HG02678 (cell line): ENCODE data around the gene FXYD1.
"Not testable (repeated sequence)": the region's sequence is repeated elsewhere in the genome, so short reads cannot be mapped to it uniquely, and the experiment has no call there.

ENCODE experiments used
- ATAC-seq: cut with Tn5 transposase; IDR thresholded peaks from one replicate; pipeline ENCODE4 v1.9.1; 2021; ENCODE audit warnings: mild to moderate bottlenecking, moderate library complexity; ENCODE audit not compliant: unreplicated experiment

Gene FXYD1

DNA sequence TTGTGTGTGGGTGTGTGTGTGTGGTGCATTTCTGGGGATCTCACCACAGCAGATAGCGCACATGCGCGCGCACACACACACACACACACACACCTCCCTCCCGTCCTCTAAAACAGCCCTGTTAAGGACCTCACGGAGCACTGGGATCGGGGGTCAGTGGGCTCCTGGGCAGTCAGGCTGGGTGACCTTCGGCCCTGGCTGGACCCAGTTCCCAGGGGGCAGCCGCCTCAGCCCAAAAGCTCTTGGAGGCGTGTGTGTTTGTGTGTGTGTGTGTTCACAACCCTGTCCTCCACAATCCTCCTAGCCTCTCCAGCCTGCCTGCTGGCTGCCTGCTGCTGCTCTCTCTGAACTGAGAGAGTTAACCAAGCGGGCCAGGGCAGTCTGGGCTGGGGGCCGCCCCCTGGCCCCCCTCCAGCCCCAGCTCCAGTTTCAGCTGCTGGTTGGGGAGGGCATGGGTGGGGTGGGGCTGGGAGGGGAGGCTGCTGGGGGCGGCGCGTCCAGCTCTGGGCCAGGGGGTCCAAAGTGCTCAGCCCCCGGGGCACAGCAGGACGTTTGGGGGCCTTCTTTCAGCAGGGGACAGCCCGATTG is at the start of gene FXYD1:
Gene FXYD1 (plus strand): TSS at position 520 of the 588 bp plus-strand sequence. CDS start 1,256 bp downstream, outside the sequence.
- ATAC-seq, result no peak

DNA sequence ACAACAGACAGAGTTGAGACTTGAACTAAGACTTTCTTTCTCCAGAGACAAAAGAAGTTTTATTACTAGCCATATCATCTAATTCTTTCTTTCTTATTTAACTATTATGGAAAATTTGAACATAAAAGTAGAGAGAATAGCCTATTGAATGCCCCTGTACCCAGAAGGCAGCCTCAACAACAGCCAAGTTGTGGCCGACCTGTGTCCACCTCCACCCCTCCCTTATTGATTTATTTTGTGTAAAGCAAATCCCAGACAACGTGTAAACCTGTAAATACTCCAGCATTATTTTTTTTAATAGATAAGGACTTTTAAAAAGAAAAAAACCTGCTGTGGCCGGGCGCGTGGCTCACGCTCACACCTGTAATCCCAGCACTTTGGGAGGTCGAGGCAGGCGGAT is 49.1 kb upstream of the FXYD1 start:
- ATAC-seq, result no peak

DNA sequence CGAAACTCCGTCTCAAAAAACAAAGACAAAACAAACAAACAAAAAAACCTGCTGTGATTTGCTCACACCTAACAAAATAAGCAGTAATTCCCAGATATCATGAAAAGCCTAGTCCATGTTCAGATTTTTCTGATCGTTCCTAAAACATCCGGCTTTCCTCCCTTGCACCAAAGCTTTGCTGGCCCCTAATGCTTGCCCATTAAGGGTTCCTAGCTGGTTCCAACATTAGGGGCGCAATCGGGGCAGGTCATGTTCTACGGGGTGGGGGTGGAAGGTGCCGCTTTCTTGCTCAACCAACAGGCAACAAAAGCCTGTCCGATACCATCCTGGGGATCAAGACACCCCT is 48.5 kb upstream of the FXYD1 start:
- no peak for ATAC-seq

DNA sequence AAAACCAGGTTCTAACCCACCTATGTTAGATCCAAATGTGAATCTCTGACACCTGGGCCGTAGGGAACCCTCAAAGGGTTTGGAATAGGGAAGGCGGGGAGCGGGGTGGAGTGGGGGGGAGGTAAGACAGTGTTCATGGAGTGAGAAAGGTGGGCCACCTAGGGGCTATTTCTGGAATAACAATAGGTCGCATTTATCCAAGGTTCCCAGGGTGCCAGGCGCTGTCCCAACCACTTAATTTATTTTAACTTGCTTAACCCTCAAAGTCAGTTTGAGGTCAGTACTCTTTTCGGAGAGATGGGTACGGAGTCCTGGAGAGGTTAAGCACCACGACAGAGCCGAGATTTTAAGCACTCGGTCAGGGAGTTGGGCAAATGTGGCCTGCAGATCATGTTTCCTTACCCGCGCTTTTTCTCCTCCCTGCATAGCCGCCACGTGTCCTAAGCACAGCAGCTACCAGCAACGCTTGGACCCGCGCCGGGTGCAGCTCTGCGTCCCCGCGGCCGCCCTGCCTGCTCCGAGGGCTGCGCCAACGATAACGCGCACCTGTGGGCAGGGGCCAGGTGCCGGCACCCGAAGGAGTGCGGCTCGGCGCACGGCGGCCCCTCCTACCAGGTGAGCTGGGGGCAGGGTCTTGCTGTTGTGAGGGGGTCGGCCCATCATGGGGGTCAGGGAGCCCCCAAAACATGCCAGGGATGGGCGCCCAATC is 48.0 kb upstream of the FXYD1 start:
- ATAC-seq, result no peak

DNA sequence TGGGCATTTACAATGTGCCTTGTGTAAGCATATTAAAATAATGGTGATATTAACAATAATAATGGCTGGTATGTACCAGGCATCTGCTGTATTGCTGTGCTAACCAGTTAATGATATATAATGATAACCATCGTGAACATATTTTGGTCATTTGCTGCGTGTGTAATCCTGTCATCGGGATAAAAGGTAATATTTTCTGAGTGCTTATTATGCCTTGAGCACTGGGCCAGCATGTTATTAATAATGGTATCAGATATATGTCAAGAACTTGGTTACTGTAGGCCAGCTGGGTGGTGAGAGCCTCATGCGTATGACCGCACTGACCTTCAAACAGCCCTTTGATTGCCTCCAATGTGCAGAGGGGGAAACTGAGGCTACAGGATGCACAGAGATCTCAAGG is 45.2 kb upstream of the FXYD1 start:
- ATAC-seq, result no peak

DNA sequence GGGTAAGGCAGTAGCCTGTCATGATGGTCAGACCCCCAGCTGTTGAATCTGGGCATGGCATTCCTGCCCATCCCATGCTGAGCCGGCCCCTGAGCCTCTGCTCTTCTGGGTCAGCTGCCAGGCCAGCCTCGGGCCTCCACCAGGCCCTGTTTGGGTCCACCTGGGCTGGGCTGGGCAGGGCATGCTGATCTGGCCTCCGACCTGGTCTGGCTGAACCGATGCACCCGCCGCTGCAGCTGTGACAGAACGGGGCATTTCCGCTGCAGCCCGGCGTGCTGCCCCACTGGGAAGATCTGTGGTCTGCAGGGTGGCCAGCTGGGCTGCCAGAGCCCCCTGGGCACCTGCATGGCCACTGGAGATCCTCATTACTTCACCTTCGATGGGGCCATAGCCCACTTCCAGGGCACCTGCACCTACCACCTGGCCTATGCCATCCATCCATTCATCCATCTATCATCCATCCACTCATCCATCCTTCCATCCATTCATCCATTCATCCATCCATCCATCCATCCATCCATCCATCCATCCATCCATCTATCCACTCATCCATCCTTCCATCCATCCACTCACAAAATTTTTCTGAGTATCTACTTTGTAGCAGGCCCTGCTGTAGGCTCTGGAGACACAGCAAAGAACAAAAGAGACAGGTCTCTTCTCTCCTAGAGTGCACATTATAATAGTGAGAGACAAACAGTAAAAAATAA is 44.5 kb upstream of the FXYD1 start:
- no peak for ATAC-seq

DNA sequence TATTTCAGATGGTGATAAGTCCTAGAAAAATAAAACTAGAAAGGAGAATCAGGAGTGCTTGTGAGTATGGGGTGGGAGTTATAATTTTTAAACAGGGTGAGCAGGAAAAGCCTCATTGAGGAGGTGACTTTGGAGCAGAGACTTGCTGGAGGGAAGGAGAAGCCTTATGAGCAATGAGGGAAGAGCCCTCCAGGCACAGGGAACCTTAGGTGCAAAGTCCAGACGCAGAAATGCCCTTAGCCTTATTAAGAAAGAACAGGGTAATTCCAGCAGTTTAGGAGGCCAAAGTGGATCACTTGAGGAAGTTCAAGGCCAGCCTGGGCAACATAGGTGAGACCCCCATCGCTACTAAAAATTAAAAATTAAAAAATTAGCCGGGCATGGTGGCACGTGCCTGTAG is 44.0 kb upstream of the FXYD1 start:
- ATAC-seq, result no peak

DNA sequence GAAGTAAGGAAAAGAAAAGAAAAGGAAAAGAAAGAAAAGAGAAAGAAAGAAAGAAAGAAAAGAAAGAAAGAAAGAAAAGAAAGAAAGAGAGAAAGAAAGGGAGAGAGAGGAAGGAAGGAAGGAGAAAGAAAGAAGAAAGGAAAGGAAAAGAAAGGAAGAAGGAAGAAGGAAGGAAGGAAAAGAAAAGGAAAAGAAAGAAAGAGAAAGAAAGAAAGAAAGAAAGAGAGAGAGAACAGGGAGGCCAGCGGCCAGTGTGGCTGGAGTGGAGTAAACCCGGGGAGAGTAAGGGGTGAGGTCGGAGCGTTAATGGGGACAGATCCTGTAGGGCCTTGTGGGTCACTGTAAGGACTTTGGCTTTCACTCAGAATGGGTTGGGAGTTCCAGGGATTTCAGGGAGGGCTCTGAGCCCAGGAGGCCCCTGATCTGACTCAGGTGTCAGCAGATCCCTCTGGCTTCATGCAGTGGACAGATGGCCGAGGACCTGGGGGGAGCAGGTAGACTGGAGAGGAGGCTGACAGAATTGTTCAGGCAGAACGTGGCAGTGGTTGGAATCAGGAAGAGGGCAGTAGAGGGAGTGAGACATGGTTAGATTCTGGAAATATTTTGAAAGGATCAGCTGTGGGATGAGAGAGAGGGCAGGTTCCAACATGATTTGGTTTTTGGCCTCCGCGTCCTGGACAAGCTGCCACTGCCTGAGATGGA is 42.8 kb upstream of the FXYD1 start:
- ATAC-seq, result no peak

DNA sequence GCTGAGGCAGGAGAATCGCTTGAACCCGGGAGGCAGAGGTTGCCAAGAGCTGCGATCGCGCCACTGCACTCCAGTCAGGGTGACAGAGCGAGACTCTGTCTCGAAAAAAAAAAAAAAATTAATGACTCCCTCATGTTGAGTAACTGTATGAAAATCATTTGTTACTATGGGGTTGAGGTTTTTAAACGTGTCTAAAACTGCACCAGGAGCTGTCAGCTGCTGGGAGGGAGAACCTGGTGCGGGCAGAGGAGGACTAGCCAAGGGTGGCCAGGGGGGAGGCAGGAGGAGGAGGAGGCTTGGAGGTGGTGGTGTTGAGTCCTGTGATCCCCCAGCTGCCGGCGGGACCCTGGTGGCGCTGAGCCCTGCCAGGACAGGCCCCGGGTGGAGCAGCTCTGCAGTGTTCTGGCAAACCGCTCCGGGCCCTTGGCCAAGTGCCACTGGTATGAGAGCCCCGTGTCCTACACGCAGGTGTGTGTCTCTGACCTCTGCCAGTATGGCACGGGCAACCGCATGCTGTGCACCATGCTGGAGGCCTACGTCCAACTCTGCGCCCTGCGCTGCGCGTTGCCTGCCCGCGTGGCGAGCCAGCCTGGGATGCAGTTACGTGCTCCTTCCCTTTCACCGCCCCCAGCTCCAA is 40.1 kb upstream of the FXYD1 start:
- no peak for ATAC-seq

DNA sequence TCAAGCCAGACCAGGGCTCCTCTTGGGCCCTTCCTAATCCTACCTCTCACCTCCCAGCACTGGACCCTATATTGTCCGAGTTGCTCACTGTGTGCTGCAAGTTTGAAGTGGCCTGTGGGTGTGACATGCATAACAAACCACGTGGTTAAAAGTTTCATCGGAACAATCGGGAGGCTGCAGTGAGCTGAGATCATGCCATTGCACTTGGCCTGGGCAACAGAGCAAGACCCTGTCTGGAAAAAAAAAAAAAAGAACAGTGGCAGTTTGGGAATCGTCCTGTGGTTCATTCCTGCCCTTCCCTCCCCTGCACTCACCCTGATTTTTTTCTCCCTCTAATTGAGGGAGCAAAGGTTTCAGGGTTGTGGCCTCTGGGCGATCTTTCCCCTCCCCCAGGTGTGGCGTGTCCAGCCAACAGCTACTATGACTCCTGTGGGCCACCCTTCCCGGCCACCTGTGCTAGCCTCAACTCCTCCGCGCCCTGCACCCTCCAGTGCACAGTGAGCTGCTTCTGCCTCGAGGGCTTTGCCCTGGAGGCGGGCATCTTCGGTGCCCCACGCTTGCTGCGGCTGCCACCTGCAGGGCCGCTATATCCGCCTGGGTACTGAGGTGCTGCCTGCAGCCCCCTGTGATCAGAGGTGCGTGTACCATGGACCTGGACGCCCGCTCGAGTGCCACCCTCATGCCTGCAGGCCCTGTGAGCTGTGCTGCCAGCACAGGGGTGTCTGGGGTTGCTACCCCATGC is 39.3 kb upstream of the FXYD1 start:
- no peak for ATAC-seq

DNA sequence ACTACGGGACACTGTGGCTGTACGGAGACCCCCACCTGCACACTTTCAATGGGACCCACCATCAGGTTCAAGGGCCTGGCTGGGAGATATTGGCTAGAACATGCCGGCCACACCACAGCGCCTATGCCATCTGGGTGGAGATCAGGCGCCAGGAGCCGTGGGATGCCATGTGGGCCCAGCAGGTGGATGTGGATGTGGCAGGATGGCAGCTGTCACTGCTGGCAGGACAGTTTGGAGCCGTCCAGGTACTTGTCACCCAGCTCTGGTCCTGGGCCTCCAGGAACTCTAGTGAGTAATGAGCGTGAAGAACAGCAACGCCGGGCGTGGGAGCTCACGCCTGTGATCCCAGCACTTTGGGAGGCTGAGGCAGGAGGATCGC is 38.7 kb upstream of the FXYD1 start:
- no peak for ATAC-seq

DNA sequence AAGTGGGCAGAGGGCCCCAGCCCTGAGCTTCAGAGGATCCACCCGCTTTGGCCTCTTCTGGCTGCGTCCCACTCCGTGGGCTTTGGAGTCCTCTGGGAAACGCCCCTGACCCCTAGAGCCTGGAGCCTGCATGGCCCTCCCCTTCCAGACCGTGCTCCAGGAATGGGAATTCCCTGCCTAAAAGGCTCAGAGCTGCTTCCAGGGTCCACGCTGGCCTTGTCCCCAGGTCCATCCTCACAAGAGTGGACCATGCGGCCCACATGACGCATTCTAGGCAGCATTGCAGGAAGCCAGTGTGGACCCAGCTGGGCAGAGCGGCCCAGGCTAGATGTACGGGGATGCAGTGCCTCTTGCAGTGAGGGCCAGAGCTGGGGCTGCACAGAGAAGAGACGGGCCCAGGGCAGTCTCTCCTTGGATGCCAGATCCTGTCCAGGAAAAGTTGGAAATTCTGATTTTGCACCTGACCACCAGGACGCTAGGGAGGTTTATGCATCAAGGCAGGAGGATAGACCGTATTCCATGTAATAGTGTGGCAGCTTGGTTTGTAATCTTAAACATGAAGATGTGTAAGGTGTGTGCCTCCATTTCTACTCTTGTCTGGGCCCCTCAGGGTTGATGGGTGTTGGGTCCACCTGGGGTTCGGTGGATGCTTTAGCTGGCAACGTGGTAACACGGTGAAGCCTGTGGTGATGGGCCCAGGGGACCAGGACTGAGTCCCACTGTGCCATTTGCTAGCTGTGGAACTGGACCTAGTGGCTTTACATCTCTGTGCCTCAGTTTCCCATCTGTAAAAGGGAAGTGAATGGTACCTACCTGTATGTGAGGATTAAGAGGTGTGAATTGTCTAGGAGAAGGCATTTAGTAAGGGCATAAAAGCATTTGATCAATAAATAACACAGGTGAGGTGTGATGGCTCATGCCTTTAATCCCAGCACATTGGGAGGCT is 37.8 kb upstream of the FXYD1 start:
- no peak for ATAC-seq

DNA sequence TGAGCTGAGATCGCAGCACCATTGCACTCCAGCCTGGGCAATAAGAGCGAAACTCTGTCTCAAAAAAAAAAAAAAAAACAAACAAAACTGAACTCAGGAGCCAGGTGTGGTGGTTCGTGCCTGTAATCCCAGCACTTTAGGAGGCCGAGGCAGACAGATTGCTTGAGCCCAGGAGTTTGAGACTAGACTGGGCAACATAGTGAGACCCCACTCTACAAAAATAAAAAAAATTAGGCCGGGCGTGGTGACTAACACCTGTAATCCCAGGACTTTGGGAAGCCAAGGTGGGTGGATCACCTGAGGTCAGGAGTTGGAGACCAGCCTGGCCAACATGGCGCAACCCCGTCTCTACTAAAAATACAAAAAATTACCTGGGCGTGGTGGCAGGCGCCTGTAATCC is 36.7 kb upstream of the FXYD1 start:
- ATAC-seq, result not testable (repeated sequence)

DNA sequence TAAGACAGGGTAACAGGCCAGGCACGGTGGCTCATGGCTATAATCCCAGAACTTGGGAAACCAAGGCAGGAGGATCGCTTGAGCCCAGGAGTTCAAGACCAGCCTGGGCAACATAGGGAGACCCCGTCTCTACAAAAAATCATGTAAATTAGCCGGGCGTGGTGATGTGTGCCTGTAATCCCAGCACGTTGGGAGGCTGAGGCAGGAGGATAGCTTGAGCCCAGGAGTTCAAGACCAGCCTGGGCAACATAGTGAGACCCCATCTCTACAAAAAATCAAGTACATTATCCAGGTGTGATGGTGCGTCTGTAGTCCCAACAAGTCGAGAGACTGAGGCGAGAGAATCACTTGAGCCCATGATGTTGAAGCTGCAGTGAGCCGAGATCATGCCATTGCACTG is 35.0 kb upstream of the FXYD1 start:
- not testable (repeated sequence) for ATAC-seq

DNA sequence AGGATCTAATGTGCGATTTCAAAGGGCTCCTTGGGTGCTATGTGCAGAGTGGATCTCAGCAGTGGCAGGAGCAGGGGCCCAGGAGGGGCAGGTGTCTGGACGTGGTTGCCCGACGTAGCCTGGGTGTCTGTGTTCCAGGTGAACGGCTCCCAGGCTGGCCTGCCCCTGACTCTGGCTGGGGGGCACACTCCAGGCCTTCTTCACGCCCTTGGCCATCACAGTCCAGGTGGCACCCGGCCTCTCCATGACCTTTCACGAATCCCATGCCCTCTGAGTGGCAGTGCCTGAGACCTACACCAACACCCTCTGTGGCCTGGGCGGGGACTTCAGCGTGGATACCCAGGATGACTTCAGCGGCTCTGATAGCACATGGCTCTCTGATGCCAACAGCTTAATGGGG is 34.3 kb upstream of the FXYD1 start:
- no peak for ATAC-seq

DNA sequence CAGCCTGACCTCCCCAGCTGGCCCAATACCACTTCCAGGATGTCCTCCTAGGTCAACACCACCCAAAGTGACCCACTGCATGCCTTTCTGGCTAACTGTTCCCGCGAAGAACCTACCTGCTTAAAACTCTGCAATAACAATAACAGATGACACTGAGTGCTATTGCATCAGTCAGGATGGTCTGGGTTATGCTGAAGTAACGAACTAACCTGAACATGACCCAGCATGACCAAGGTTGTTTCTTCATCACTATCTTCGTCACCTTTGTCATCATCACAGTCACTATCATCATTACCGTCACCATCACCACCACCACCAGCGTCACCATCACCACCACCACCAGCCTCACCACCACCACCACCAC is 33.6 kb upstream of the FXYD1 start:
- no peak for ATAC-seq

DNA sequence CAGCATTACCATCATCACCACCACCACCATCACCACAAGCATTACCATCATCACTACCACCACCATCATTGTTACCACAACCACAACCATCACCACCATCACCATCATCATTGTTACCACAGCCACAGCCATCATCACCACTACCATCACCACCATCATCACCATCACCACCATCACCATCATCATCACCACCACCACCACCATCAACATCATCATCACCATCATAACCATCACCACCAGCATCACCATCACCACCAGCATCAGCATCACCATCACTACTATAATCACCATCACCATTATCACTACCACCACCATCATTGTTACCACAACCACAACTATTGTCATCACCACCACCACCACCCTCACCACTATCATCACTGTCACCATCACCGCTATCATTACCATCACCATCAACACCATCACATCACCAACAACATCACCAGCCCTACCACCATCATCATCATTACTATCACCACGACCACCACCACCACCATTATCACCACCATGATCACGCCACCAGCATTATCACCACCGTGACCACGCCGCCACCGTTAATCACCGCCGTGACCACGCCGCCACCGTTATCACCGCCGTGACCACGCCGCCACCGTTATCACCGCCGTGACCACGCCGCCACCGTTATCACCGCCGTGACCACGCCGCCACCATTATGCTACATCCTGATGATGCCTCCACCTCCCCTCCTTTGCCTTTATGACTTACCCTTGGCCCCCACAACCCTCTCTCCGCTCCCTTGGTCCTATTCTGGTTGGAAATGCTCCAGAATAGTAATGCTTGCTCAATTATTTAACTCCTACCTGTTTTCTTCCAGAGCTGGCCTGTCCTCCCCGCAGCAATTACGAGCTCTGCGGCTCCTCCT is 33.0 kb upstream of the FXYD1 start:
- no peak for ATAC-seq

DNA sequence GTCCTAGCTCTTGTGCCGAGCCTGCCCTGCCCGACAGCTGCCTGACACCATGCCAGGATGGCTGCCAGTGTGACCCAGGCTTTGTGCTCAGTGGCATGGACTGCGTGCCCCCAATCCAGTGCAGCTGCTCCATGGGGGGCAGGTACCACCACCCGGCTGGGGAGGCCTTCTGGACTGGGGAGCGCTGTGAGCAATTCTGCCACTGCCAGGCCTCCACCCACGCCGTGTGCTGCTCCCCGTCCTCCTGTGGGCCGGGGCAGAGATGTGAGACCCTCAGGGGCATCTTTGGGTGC is 32.4 kb upstream of the FXYD1 start:
- ATAC-seq, result no peak
